Common myeloid progenitor, CD34-positive (primary cell): ENCODE measurements around the gene ARHGAP1. TPM values are rescaled to one million over a fixed set of nuclear protein-coding genes. Genes with fewer than 3 reads are reported as not detected.

Source experiments
- CTCF ChIA-PET: fragments of 350-600 bp; sonication (Branson Sonifier 250); formaldehyde crosslinking; loops from one replicate; lab custom pipeline; 2021; ENCODE audit warnings: antibody characterized with exemption; lab: Charles Lee
- POLR2A ChIA-PET: fragments of 350-600 bp; sonication (Branson Sonifier 250); formaldehyde crosslinking; loops from one replicate; lab custom pipeline; 2021; ENCODE audit warnings: antibody characterized with exemption; lab: Charles Lee
- DNase-seq, 3 donors: peaks; one replicate each; pipeline versions ENCODE4 v3.0.0 to v3.0.0-alpha.2; 2013
- H3K27ac ChIP-seq, 2 experiments: 1 replicate in 1 of 2; 2 replicates in 1 of 2; pipeline ENCODE4 v1.7.0; 2013; ENCODE audit warnings: inconsistent platforms in 2 of 2, low read length in 2 of 2, mild to moderate bottlenecking in 2 of 2, low read depth in 1 of 2, moderate library complexity in 1 of 2; ENCODE audit not compliant: severe bottlenecking in 2 of 2, insufficient read depth in 1 of 2, poor library complexity in 1 of 2
- H3K27me3 ChIP-seq, 5 experiments: replicated peaks in 2 of 5; 1 replicate in 3 of 5; 2 replicates in 2 of 5; pipeline versions ENCODE4 v1.6.1 to v1.7.0; 2013; ENCODE audit warnings: low read length in 4 of 5, mild to moderate bottlenecking in 2 of 5, moderate library complexity in 2 of 5, inconsistent platforms in 1 of 5; ENCODE audit not compliant: insufficient read depth in 5 of 5, control insufficient read depth in 4 of 5
- H3K36me3 ChIP-seq, 4 experiments: 1 replicate in 2 of 4; 2 replicates in 2 of 4; pipeline versions ENCODE4 v1.6.1 to v1.7.0; 2013; ENCODE audit warnings: low read length in 3 of 4, control low read depth in 1 of 4, mild to moderate bottlenecking in 1 of 4; ENCODE audit not compliant: control insufficient read depth in 4 of 4, insufficient read depth in 4 of 4
- H3K4me1 ChIP-seq, 4 experiments: 1 replicate in 3 of 4; 2 replicates in 1 of 4; pipeline versions ENCODE4 v1.6.1 to v1.7.1; 2013; ENCODE audit warnings: low read length in 3 of 4, mild to moderate bottlenecking in 3 of 4, control low read depth in 1 of 4, inconsistent platforms in 1 of 4, moderate library complexity in 1 of 4; ENCODE audit not compliant: control insufficient read depth in 4 of 4, insufficient read depth in 4 of 4; ENCODE audit errors: control extremely low read depth in 1 of 4
- H3K4me3 ChIP-seq, 7 experiments: 1 replicate in 4 of 7; 2 replicates in 3 of 7; pipeline versions ENCODE4 v1.5.1 to v1.7.0; 2013; ENCODE audit warnings: mild to moderate bottlenecking in 7 of 7, low read length in 6 of 7, moderate library complexity in 6 of 7, inconsistent platforms in 2 of 7, low read depth in 2 of 7, control low read depth in 1 of 7; ENCODE audit not compliant: insufficient read depth in 4 of 7, control insufficient read depth in 1 of 7; ENCODE audit errors: extremely low read depth in 1 of 7
- H3K9me3 ChIP-seq, 5 experiments: 1 replicate in 4 of 5; 2 replicates in 1 of 5; pipeline versions ENCODE4 v1.6.1 to v1.7.1; 2013; ENCODE audit warnings: low read length in 4 of 5, mild to moderate bottlenecking in 2 of 5, inconsistent platforms in 1 of 5, low read depth in 1 of 5, moderate library complexity in 1 of 5; ENCODE audit not compliant: control insufficient read depth in 4 of 5, insufficient read depth in 2 of 5; ENCODE audit errors: control extremely low read depth in 1 of 5
- WGBS: methylation state at CpG from one replicate; pipeline ENCODE4 v1.1.5; 2013; ENCODE audit not compliant: insufficient coverage; 5-methylcytosine and 5-hydroxymethylcytosine counted together
- polyA plus RNA-seq: library from polyadenylated mRNA; unstranded; fragments of 120-200 nt; gene quantifications from one replicate; pipeline ENCODE4 v1.2.1, GENCODE V29; 2013

ARHGAP1 gene
- polyA plus RNA-seq = 37.4 TPM

DNA sequence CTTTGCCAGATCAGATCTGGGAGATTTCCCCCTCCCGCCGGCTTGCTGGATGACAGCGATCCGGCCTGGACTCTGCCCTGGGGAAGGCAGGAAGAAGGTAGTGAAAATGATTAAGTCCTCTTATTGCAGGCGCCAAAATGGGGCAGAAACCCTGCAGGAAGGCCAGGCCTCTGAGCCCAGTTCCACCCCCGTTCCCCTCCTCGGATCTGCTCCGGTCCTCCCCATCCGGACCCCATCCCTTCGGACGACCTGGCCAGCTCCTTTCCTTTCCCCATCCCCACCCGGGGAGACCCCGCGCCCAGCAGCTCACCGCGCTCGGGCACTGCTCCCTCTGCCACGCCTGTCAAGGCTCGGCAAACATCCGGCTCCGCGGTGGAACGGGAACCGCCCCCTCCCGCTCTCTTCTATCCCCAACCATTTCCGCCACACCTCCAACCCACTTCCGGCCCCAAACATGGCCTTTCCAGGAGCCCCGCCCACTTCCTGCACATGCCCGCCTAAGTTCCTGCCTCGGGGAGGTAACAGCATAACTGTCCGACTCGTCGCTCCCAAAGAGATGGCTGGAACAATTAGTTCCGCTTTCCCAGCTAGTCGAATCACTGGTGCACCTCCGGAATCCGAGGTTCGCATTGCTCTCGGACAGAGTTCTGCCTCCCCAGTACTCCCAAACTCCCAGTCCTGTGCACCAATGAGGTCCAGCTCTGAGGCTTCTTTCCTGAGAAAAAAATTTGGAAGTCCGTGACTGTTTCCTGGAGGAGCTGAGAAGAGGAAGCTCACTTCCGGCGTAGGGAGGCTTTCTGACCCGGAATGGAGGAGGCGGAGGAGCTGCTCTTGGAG lies at the start of gene ARHGAP1, which contains the start of gene ZNF408:
ARHGAP1 (minus strand) TSS at position 379 of the 837 bp plus-strand sequence. CDS start 4,512 bp downstream, outside the sequence.
ZNF408 (plus strand) TSS at position 791 of the 837 bp plus-strand sequence; CDS start at position 808, 17 bp downstream.
- CTCF ChIA-PET = interaction anchor here (0.9 to 1.8 kb wide), 4 partner anchors 9 to 41 kb away, joined by 3 to 6 read pairs (median 4); no protein-coding TSS in a partner anchor
- no peaks in the 10 kb centered on the region for H3K27me3 ChIP-seq
- under 1% methylated on average over 23 of the region's 44 CpGs for WGBS
- peaks cover 3 to 28% (median 26%) of the 10 kb centered on the region in 4 experiments for H3K4me1 ChIP-seq
- peak; percentile 99 to 100 (median 99) for DNase-seq
- H3K27ac ChIP-seq = peak within 1 kb of the TSS; percentile 85 to 96
- H3K9me3 ChIP-seq = no peaks in the 10 kb centered on the region
- POLR2A ChIA-PET = interaction anchor here (1.2 to 2.0 kb wide), 2 partner anchors 17 to 29 kb away, joined by 3 to 13 read pairs; no protein-coding TSS in a partner anchor
- peak within 1 kb of the TSS; percentile 59 to 100 (median 97) for H3K4me3 ChIP-seq
- peaks cover 5 to 48% (median 39%) of the 10 kb centered on the region in 4 experiments for H3K36me3 ChIP-seq

GRCh38 chr11:46747150-46747549 lies 46.7 kb upstream of the ARHGAP1 start:
- 98% methylated on average over 6 of the region's 6 CpGs for WGBS
- Histone ChIP-seq H3K4me1 (no peaks in the 10 kb centered on the region), H3K27ac (no peak overlapping the region), H3K4me3 (no peak overlapping the region), H3K27me3 (no peaks in the 10 kb centered on the region), H3K36me3 (peaks cover 19 to 85% (median 73%) of the 10 kb centered on the region in 4 experiments), H3K9me3 (no peaks in the 10 kb centered on the region)
- DNase-seq = no peak
- ChIA-PET CTCF (interaction anchor here (0.7 kb wide), 1 partner anchor 38 kb away, joined by 3 read pairs; no protein-coding TSS in a partner anchor), POLR2A (no interaction called here)

DNA sequence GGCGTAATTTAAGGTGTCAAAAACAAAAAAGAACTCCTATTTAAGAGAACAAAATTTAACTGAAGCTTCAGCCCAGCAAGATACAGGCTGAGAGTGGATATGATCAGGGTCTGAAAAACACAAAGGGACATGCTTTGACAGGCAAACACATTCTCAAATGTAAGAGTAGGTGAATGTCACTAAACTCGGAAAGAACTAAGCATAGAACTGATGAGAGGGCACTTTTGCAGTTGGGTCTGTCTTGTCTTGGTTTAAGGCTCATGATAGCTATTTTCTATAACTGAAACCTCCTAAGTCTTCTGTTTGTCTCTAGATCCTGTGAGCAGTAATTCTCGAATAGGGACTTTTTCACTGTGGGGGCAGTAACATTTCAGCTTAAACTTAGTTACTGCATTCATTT lies 45.6 kb upstream of the ARHGAP1 start:
- WGBS = 100% methylated on average over 1 of the region's 3 CpGs
- ChIA-PET CTCF (no interaction called here), POLR2A (no interaction called here)
- no peaks in the 10 kb centered on the region for H3K27me3 ChIP-seq
- DNase-seq = no peak
- no peaks in the 10 kb centered on the region for H3K4me1 ChIP-seq
- no peaks in the 10 kb centered on the region for H3K9me3 ChIP-seq
- H3K27ac ChIP-seq = no peak overlapping the region
- no peak overlapping the region for H3K4me3 ChIP-seq
- H3K36me3 ChIP-seq = peaks cover 14 to 88% (median 76%) of the 10 kb centered on the region in 4 experiments

DNA sequence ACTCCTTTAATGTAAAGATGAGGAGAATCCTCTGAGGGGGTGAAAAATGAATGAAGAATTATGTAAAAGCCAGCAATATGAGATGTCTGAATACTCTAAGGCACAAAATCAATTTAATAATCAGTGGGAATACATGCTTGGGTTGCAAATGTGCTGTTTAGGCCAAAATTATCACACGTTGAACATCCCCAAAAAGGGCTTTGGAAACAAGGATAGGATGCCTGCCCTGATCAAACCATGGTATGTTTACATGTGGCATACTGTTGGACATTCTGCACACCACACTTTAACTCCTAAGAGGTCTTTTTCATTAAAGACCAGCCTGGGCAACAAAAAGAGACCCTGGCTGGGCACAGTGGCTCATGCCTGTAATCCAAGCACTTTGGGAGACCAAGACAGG lies 44.9 kb upstream of the ARHGAP1 start:
- H3K4me3 ChIP-seq = no peak overlapping the region
- DNase-seq = no peak
- H3K27ac ChIP-seq = no peak overlapping the region
- no peaks in the 10 kb centered on the region for H3K27me3 ChIP-seq
- no peaks in the 10 kb centered on the region for H3K9me3 ChIP-seq
- ChIA-PET POLR2A (no interaction called here), CTCF (no interaction called here)
- peaks cover 13 to 82% (median 70%) of the 10 kb centered on the region in 4 experiments for H3K36me3 ChIP-seq
- no CpG with 5 or more reads among the region's 1 CpG for whole genome bisulfite sequencing
- no peaks in the 10 kb centered on the region for H3K4me1 ChIP-seq

GRCh38 chr11:46743693-46744339 lies 43.4 kb upstream of the ARHGAP1 start:
- H3K27me3 ChIP-seq = no peaks in the 10 kb centered on the region
- H3K4me1 ChIP-seq = no peaks in the 10 kb centered on the region
- DNase-seq = no peak
- 96% methylated on average over 7 of the region's 10 CpGs for WGBS
- ChIA-PET POLR2A (no interaction called here), CTCF (interaction anchor here (1.6 kb wide), 1 partner anchor 9 kb away, joined by 4 read pairs; no protein-coding TSS in a partner anchor)
- H3K27ac ChIP-seq = no peak overlapping the region
- no peaks in the 10 kb centered on the region for H3K9me3 ChIP-seq
- no peak overlapping the region for H3K4me3 ChIP-seq
- H3K36me3 ChIP-seq = peaks cover 7 to 77% (median 60%) of the 10 kb centered on the region in 4 experiments

GRCh38 chr11:46743043-46743442 lies 42.6 kb upstream of the ARHGAP1 start:
- no peaks in the 10 kb centered on the region for H3K4me1 ChIP-seq
- H3K27ac ChIP-seq = no peak overlapping the region
- H3K27me3 ChIP-seq = no peaks in the 10 kb centered on the region
- POLR2A ChIA-PET = no interaction called here
- 100% methylated on average over 2 of the region's 2 CpGs for WGBS
- no peaks in the 10 kb centered on the region for H3K9me3 ChIP-seq
- H3K36me3 ChIP-seq = peaks cover 7 to 74% (median 56%) of the 10 kb centered on the region in 4 experiments
- no peak for DNase-seq
- H3K4me3 ChIP-seq = no peak overlapping the region
- CTCF ChIA-PET = interaction anchor here (0.6 to 1.6 kb wide), 2 partner anchors 10 to 82 kb away, joined by 3 to 4 read pairs; no protein-coding TSS in a partner anchor
